H1 (cell line): ENCODE measurements around the gene LDAH. TPM values are rescaled to one million over a fixed set of nuclear protein-coding genes. Genes with fewer than 3 reads are reported as not detected.

ENCODE experiments used
- CHD7 ChIP-seq: fragments of 300-600 bp; sonication (generic); IDR thresholded peaks from 2 replicates; pipeline ENCODE4 v1.7.1; 2012; ENCODE audit warnings: low read length, moderate library complexity, mild to moderate bottlenecking, inconsistent platforms; ENCODE audit not compliant: insufficient replicate concordance
- RNF2 ChIP-seq: fragments of 200-900, 300-1000 bp; sonication (generic); IDR thresholded peaks from 2 replicates; pipeline ENCODE4 v1.7.1; 2016; ENCODE audit warnings: borderline replicate concordance, low read depth, mild to moderate bottlenecking, antibody characterized with exemption, low read length; ENCODE audit not compliant: poor library complexity, severe bottlenecking; ENCODE audit errors: missing control alignments
- polyA plus RNA-seq, 7 experiments: library from polyadenylated mRNA; depleted of rRNA in 3 of 7; stranded (reverse) in 5 of 7; unstranded in 2 of 7; fragments of >200 nt in 5 of 7; fragments of 200-250 nt in 2 of 7; gene quantifications; 1 replicate in 5 of 7; 2 replicates in 1 of 7; 4 replicates in 1 of 7; pipeline versions ENCODE4 v1.2.1 to v1.2.3, GENCODE V29; 2011 to 2013; ENCODE audit warnings: missing spikeins in 2 of 7, mixed read lengths in 2 of 7
- total RNA-seq: library from RNA; stranded (reverse); fragmentation: NEBNext Ultra II Directional; extraction: Animal tissue kit (Norgen Biotek cat#: 25700); gene quantifications from 2 replicates; pipeline ENCODE4 v1.2.1, GENCODE V29; 2021

Gene LDAH
- total and polyA plus RNA-seq, 2 of the 8 experiments (the other 6 are each of a cell fraction or from before 2014, with no cell fraction given) = 10.9 to 26.3 TPM

GRCh38 chr2:20766798-20767644 is 55.9 kb downstream of the LDAH start (continued):
- TF ChIP-seq CHD7 (no peak), RNF2 (no peak)
- TF ChIP-seq, all 59 proteins: peak for 0
